Fibroblast of villous mesenchyme (primary cell): ENCODE results near the gene GFRA1. TPM values are rescaled to one million over a fixed set of nuclear protein-coding genes. Genes with fewer than 3 reads are reported as not detected.

Experiments used
- DNase-seq: peaks from one replicate; pipeline ENCODE4 v3.0.0-alpha.2; 2010; ENCODE audit warnings: low read depth
- H3K4me3 ChIP-seq: 2 replicates; pipeline ENCODE4 v1.5.1; 2011; ENCODE audit warnings: low read depth, mild to moderate bottlenecking, low read length
- CTCF ChIP-seq: IDR thresholded peaks from 2 replicates; pipeline ENCODE4 v1.5.1; 2012; ENCODE audit warnings: low read depth, mild to moderate bottlenecking, low read length; ENCODE audit not compliant: insufficient read depth
- total RNA-seq: library from RNA; depleted of rRNA; stranded (reverse); fragments of >200 nt; gene quantifications from 2 replicates; pipeline ENCODE4 v1.2.3, GENCODE V29; 2012

Gene GFRA1
- total RNA-seq, 1 donor = 59.6 TPM

GRCh38 chr10:116195039-116195438 lies 78.0 kb downstream of the GFRA1 start:
- no peak for TF ChIP-seq CTCF
- no peak overlapping the region for H3K4me3 ChIP-seq
- no peak for DNase-seq

GRCh38 chr10:116194061-116194460 lies 78.9 kb downstream of the GFRA1 start:
- no peak overlapping the region for H3K4me3 ChIP-seq
- no peak for TF ChIP-seq CTCF
- DNase-seq = no peak

GRCh38 chr10:116190883-116191282 lies 82.1 kb downstream of the GFRA1 start:
- no peak for TF ChIP-seq CTCF
- DNase-seq = no peak
- no peak overlapping the region for H3K4me3 ChIP-seq

GRCh38 chr10:116186273-116186672 lies 86.7 kb downstream of the GFRA1 start:
- no peak overlapping the region for H3K4me3 ChIP-seq
- no peak for TF ChIP-seq CTCF
- DNase-seq = peak; percentile 21

- no peak overlapping the region for H3K4me3 ChIP-seq
- no peak for TF ChIP-seq CTCF
- no peak for DNase-seq
Measured at GRCh38 chr10:116185199-116185867, 87.7 kb downstream of the GFRA1 start.

GRCh38 chr10:116184512-116184794 lies 88.6 kb downstream of the GFRA1 start:
- no peak overlapping the region for H3K4me3 ChIP-seq
- DNase-seq = no peak
- no peak for TF ChIP-seq CTCF
